Smooth muscle cell (in vitro differentiated cells): Measurements from ENCODE around the gene FAM131B. TPM values are rescaled to one million over a fixed set of nuclear protein-coding genes. Genes with fewer than 3 reads are reported as not detected.

Experiments used
- DNase-seq: peaks from one replicate; lab custom pipeline; 2025; ENCODE audit not compliant: unreplicated experiment; lab: John Stamatoyannopoulos, UW
- H2AFZ ChIP-seq: fragments of 200-600 bp; sonication (generic); 2 replicates; pipeline ENCODE4 v1.6.0; 2016; ENCODE audit warnings: antibody characterized with exemption, low read depth, mild to moderate bottlenecking
- H3F3A ChIP-seq: fragments of 200-600 bp; sonication (generic); 2 replicates; pipeline ENCODE4 v1.6.0; 2017; ENCODE audit warnings: antibody characterized with exemption, low read depth
- H3K27ac ChIP-seq: fragments of 200-600 bp; sonication (generic); 2 replicates; pipeline ENCODE4 v1.5.1; 2016; ENCODE audit warnings: low read depth, mild to moderate bottlenecking
- H3K27me3 ChIP-seq: fragments of 200-600 bp; sonication (generic); 2 replicates; pipeline ENCODE4 v1.6.1; 2016; ENCODE audit warnings: low read depth, mild to moderate bottlenecking
- H3K36me3 ChIP-seq: fragments of 200-600 bp; sonication (generic); 2 replicates; pipeline ENCODE4 v1.5.1; 2016; ENCODE audit warnings: low read depth
- H3K4me1 ChIP-seq: fragments of 200-600 bp; sonication (generic); 2 replicates; pipeline ENCODE4 v1.5.1; 2016; ENCODE audit warnings: low read depth
- H3K4me2 ChIP-seq: fragments of 200-600 bp; sonication (generic); 2 replicates; pipeline ENCODE4 v1.6.0; 2016; ENCODE audit warnings: mild to moderate bottlenecking
- H3K4me3 ChIP-seq: fragments of 200-600 bp; sonication (generic); 2 replicates; pipeline ENCODE4 v1.5.1; 2016; ENCODE audit warnings: mild to moderate bottlenecking
- H3K79me2 ChIP-seq: fragments of 200-600 bp; sonication (generic); 2 replicates; pipeline ENCODE4 v1.6.0; 2016; ENCODE audit warnings: low read depth, mild to moderate bottlenecking
- H3K9ac ChIP-seq: fragments of 200-600 bp; sonication (generic); 2 replicates; pipeline ENCODE4 v1.6.0; 2016; ENCODE audit warnings: low read depth
- H3K9me3 ChIP-seq: fragments of 200-600 bp; sonication (generic); replicated peaks from 2 replicates; pipeline ENCODE4 v1.5.1; 2016; ENCODE audit warnings: low read depth
- H4K20me1 ChIP-seq: fragments of 200-600 bp; sonication (generic); 2 replicates; pipeline ENCODE4 v1.6.0; 2016; ENCODE audit warnings: low read depth
- WGBS: methylation state at CpG from one replicate; pipeline ENCODE4 v1.1.7; 2016; ENCODE audit warnings: low lambda C conversion rate; 5-methylcytosine and 5-hydroxymethylcytosine counted together
- polyA plus RNA-seq: library from polyadenylated mRNA; unstranded; fragments of >200 nt; fragmentation: Nextera tagmentation; extraction: Ambion mirVana; gene quantifications from 2 replicates; pipeline ENCODE4 v1.2.1, GENCODE V29; 2016
- total RNA-seq: library from RNA; depleted of rRNA; stranded (reverse); fragments of >200 nt; gene quantifications from 2 replicates; pipeline ENCODE4 v1.2.3, GENCODE V29; 2014
- TF ChIP-seq, protein P1 (sequence below): fragments of 200-600 bp; sonication (generic); IDR thresholded peaks from 2 replicates; pipeline ENCODE4 v1.5.1; 2017; ENCODE audit warnings: borderline replicate concordance, mild to moderate bottlenecking, antibody characterized with exemption; ENCODE audit not compliant: insufficient read depth, poor library complexity, severe bottlenecking

The FAM131B gene
- total and polyA plus RNA-seq, 2 experiments from 2014 or later = 0.03 to 0.31 TPM

DNA sequence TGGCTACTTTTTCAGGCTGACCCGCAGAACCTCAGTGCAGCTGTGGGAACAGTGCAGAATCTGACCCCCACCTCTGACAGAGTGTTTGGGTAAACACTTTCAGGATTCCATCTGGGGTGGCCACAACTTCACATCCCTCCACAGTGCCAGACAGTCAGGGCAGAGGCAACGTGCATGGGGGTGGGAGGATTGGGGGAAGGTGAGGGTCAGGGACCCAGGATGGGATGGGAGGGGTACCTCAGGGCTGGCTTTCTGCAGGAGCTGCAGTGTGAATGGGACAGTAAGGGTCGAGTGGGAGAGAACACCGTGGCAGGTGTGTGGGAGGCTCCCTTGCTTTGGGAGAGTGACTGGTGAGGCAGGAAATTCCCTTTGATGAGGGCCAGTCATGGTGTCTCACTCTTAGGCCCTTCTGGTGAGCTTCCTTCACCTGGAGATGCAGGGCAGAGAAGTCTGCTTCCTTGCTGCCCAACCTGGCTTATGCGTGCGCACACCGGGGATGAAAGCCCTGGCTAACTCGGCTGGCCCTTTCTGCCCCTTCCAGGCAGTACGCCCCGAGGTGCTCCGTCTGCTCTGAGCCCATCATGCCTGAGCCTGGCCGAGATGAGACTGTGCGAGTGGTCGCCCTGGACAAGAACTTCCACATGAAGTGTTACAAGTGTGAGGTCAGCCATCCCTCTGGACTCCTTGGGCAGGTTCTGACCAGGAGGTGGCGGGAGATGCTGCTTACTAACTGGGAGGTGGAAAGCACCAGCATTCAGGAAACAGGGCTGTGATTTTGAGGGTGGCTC, 27.0 kb upstream of the FAM131B start:
- no peak overlapping the region for H3K9ac ChIP-seq
- H3F3A ChIP-seq = peaks cover 50% of the 10 kb centered on the region
- H3K27ac ChIP-seq = no peak overlapping the region
- peaks cover under 1% of the 10 kb centered on the region for H3K4me1 ChIP-seq
- TF ChIP-seq, protein P1, sequence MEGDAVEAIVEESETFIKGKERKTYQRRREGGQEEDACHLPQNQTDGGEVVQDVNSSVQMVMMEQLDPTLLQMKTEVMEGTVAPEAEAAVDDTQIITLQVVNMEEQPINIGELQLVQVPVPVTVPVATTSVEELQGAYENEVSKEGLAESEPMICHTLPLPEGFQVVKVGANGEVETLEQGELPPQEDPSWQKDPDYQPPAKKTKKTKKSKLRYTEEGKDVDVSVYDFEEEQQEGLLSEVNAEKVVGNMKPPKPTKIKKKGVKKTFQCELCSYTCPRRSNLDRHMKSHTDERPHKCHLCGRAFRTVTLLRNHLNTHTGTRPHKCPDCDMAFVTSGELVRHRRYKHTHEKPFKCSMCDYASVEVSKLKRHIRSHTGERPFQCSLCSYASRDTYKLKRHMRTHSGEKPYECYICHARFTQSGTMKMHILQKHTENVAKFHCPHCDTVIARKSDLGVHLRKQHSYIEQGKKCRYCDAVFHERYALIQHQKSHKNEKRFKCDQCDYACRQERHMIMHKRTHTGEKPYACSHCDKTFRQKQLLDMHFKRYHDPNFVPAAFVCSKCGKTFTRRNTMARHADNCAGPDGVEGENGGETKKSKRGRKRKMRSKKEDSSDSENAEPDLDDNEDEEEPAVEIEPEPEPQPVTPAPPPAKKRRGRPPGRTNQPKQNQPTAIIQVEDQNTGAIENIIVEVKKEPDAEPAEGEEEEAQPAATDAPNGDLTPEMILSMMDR = no peak
- H3K27me3 ChIP-seq = no peaks in the 10 kb centered on the region
- H3K36me3 ChIP-seq = no peaks in the 10 kb centered on the region
- no peak for DNase-seq
- no peak overlapping the region for H3K4me3 ChIP-seq
- WGBS = 94% methylated on average over 15 of the region's 15 CpGs
- peaks cover 97% of the 10 kb centered on the region for H4K20me1 ChIP-seq
- peaks cover 31% of the 10 kb centered on the region for H3K79me2 ChIP-seq
- H3K4me2 ChIP-seq = no peak overlapping the region
- H3K9me3 ChIP-seq = no peaks in the 10 kb centered on the region
- H2AFZ ChIP-seq = no peak overlapping the region

DNA sequence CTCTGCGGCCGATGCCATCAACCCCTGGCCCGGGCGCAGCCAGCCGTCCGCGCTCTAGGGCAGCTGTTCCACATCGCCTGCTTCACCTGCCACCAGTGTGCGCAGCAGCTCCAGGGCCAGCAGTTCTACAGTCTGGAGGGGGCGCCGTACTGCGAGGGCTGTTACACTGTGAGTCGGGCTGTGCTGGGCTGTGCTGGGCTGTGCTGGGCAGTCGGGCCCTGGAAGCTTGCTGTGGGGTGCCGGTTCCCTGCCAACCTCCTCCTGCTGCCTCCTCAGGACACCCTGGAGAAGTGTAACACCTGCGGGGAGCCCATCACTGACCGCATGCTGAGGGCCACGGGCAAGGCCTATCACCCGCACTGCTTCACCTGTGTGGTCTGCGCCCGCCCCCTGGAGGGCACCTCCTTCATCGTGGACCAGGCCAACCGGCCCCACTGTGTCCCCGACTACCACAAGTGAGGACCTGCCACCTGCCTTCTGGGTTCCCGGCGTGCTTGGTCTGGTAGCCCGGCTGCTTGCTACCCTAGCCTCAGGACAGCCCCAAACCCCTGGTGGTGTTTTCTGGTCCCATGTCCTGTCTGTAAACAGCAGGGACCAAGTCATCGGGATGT, 26.1 kb upstream of the FAM131B start:
- H3K79me2 ChIP-seq = peaks cover 40% of the 10 kb centered on the region
- H3K4me2 ChIP-seq = no peak overlapping the region
- no peak overlapping the region for H3K4me3 ChIP-seq
- peaks cover 57% of the 10 kb centered on the region for H3F3A ChIP-seq
- TF ChIP-seq, protein P1 = no peak
- H3K9me3 ChIP-seq = no peaks in the 10 kb centered on the region
- no peak overlapping the region for H2AFZ ChIP-seq
- no peak overlapping the region for H3K27ac ChIP-seq
- no peaks in the 10 kb centered on the region for H3K27me3 ChIP-seq
- peaks cover 10% of the 10 kb centered on the region for H3K4me1 ChIP-seq
- H4K20me1 ChIP-seq = peaks cover 100% of the 10 kb centered on the region
- no peak for DNase-seq
- 95% methylated on average over 28 of the region's 28 CpGs for WGBS
- no peaks in the 10 kb centered on the region for H3K36me3 ChIP-seq
- no peak overlapping the region for H3K9ac ChIP-seq

DNA sequence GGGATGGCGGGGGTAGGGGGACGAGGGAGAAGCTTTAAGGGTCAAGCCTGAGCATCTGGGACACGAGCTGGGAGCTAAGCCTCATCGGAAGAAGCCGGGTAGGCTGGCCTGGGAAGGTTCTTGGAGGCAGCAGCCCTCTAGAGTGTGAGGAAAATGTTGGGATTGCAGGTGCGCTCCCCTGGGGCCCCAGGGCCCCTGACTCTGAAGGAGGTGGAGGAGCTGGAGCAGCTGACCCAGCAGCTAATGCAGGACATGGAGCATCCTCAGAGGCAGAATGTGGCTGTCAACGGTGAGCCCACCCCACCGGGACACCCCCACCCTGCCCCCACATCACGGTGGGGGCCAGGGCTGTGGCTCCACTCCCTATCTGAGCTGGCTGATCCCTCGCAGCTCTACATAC, 25.5 kb upstream of the FAM131B start:
- Histone ChIP-seq H4K20me1 (peaks cover 100% of the 10 kb centered on the region), H3K27me3 (no peaks in the 10 kb centered on the region), H3K9me3 (no peaks in the 10 kb centered on the region), H3K27ac (no peak overlapping the region), H3K79me2 (peaks cover 45% of the 10 kb centered on the region), H3K36me3 (no peaks in the 10 kb centered on the region), H3K4me3 (no peak overlapping the region), H2AFZ (no peak overlapping the region), H3K4me1 (peaks cover 14% of the 10 kb centered on the region), H3K9ac (no peak overlapping the region), H3K4me2 (no peak overlapping the region), H3F3A (peaks cover 59% of the 10 kb centered on the region)
- DNase-seq = no peak
- 95% methylated on average over 10 of the region's 10 CpGs for WGBS
- TF ChIP-seq, protein P1 = no peak
